Loucy (cell line): Measurements from ENCODE around the gene MYCL.

Experiments
- H2AFZ ChIP-seq: fragments of 200-600 bp; sonication (generic); 2 replicates; pipeline ENCODE4 v1.6.0; 2016; ENCODE audit warnings: antibody characterized with exemption, mild to moderate bottlenecking, low read length, moderate library complexity
- H3F3A ChIP-seq: fragments of 200-600 bp; 2 replicates; pipeline ENCODE4 v1.6.0; 2016; ENCODE audit warnings: antibody characterized with exemption, low read depth, mild to moderate bottlenecking
- H3K27me3 ChIP-seq: fragments of 200-600 bp; sonication (generic); 2 replicates; pipeline ENCODE4 v1.6.1; 2014; ENCODE audit warnings: low read length, mild to moderate bottlenecking; ENCODE audit not compliant: insufficient read depth, poor library complexity, severe bottlenecking
- H3K36me3 ChIP-seq: fragments of 200-600 bp; sonication (generic); 2 replicates; pipeline ENCODE4 v1.6.1; 2016; ENCODE audit warnings: low read length; ENCODE audit not compliant: insufficient read depth
- H3K4me1 ChIP-seq: fragments of 200-600 bp; sonication (generic); 2 replicates; pipeline ENCODE4 v1.5.1; 2014; ENCODE audit warnings: low read length, mild to moderate bottlenecking; ENCODE audit not compliant: insufficient read depth, poor library complexity, severe bottlenecking
- H3K4me2 ChIP-seq: fragments of 200-600 bp; sonication (generic); 2 replicates; pipeline ENCODE4 v1.6.0; 2014; ENCODE audit warnings: antibody characterized with exemption, low read length, low read depth, mild to moderate bottlenecking; ENCODE audit not compliant: poor library complexity, severe bottlenecking
- H3K4me3 ChIP-seq: fragments of 200-600 bp; sonication (generic); 2 replicates; pipeline ENCODE4 v1.5.1; 2014; ENCODE audit warnings: low read length, mild to moderate bottlenecking, mixed read lengths; ENCODE audit not compliant: poor library complexity, severe bottlenecking
- H3K79me2 ChIP-seq: fragments of 200-600 bp; sonication (generic); 2 replicates; pipeline ENCODE4 v1.6.1; 2014; ENCODE audit warnings: low read length; ENCODE audit not compliant: insufficient read depth
- H3K9ac ChIP-seq: fragments of 200-600 bp; sonication (generic); 2 replicates; pipeline ENCODE4 v1.6.0; 2014; ENCODE audit warnings: mild to moderate bottlenecking, low read depth, low read length, moderate library complexity; ENCODE audit not compliant: poor library complexity, severe bottlenecking
- H3K9me2 ChIP-seq: fragments of 200-600 bp; sonication (generic); replicated peaks from 2 replicates; pipeline ENCODE4 v1.6.1; 2016; ENCODE audit warnings: low read depth, low read length, mixed read lengths
- H3K9me3 ChIP-seq: fragments of 200-600 bp; sonication (generic); 2 replicates; pipeline ENCODE4 v1.6.1; 2014; ENCODE audit warnings: mild to moderate bottlenecking, antibody characterized with exemption, low read length, low read depth; ENCODE audit not compliant: insufficient read depth
- H4K20me1 ChIP-seq: fragments of 200-600 bp; sonication (generic); 2 replicates; pipeline ENCODE4 v1.6.0; 2014; ENCODE audit warnings: antibody characterized with exemption, low read length, mild to moderate bottlenecking; ENCODE audit not compliant: insufficient read depth, poor library complexity, severe bottlenecking
- CTCF ChIP-seq: fragments of 200-600 bp; sonication (generic); conservative IDR thresholded peaks from 2 replicates; pipeline ENCODE4 v1.5.1; 2014; ENCODE audit warnings: mild to moderate bottlenecking, antibody characterized with exemption, low read length
- EZH2phosphoT487 ChIP-seq: fragments of 200-600 bp; IDR thresholded peaks from 2 replicates; pipeline ENCODE4 v1.6.1; 2018; ENCODE audit warnings: antibody characterized with exemption, mild to moderate bottlenecking, moderate library complexity, borderline replicate concordance

Gene MYCL

GRCh38 chr1:39857126-39857878, 44.4 kb downstream of the MYCL start:
- Histone ChIP-seq H3K9me3 (no peaks in the 10 kb centered on the region), H3K27me3 (no peaks in the 10 kb centered on the region), H3F3A (no peaks in the 10 kb centered on the region), H3K79me2 (peaks cover 52% of the 10 kb centered on the region), H3K4me2 (no peak overlapping the region), H2AFZ (no peak overlapping the region), H3K9me2 (no peaks in the 10 kb centered on the region), H3K4me3 (no peak overlapping the region), H3K36me3 (peaks cover 50% of the 10 kb centered on the region), H3K4me1 (peaks cover 11% of the 10 kb centered on the region), H3K9ac (no peak overlapping the region), H4K20me1 (peaks cover 6% of the 10 kb centered on the region)
- TF ChIP-seq CTCF (no peak), EZH2phosphoT487 (no peak)

- H3K79me2 ChIP-seq, result peaks cover 36% of the 10 kb centered on the region
Observed at GRCh38 chr1:39854738-39855137, 47.0 kb downstream of the MYCL start.

GRCh38 chr1:39854314-39854713, 47.4 kb downstream of the MYCL start:
- Histone ChIP-seq H3K4me3 (no peak overlapping the region), H3F3A (no peaks in the 10 kb centered on the region), H3K79me2 (peaks cover 32% of the 10 kb centered on the region), H3K9me2 (no peaks in the 10 kb centered on the region), H3K27me3 (no peaks in the 10 kb centered on the region), H3K4me1 (no peaks in the 10 kb centered on the region), H4K20me1 (peaks cover 6% of the 10 kb centered on the region), H3K9me3 (no peaks in the 10 kb centered on the region), H3K4me2 (no peak overlapping the region), H3K9ac (no peak overlapping the region), H3K36me3 (peaks cover 56% of the 10 kb centered on the region), H2AFZ (no peak overlapping the region)
- TF ChIP-seq CTCF, result no peak
- no peak for TF ChIP-seq EZH2phosphoT487

More at GRCh38 chr1:39854738-39855137, 47.0 kb downstream of the MYCL start:
- H3K9me2 ChIP-seq, result no peaks in the 10 kb centered on the region
- peaks cover 6% of the 10 kb centered on the region for H4K20me1 ChIP-seq
- no peaks in the 10 kb centered on the region for H3F3A ChIP-seq
- no peak overlapping the region for H3K4me2 ChIP-seq
- H3K9me3 ChIP-seq, result no peaks in the 10 kb centered on the region
- no peak for TF ChIP-seq CTCF
- TF ChIP-seq EZH2phosphoT487, result no peak
- no peak overlapping the region for H2AFZ ChIP-seq
- H3K4me3 ChIP-seq, result no peak overlapping the region
- H3K36me3 ChIP-seq, result peaks cover 52% of the 10 kb centered on the region
- H3K27me3 ChIP-seq, result no peaks in the 10 kb centered on the region
- peaks cover 3% of the 10 kb centered on the region for H3K4me1 ChIP-seq
- H3K9ac ChIP-seq, result no peak overlapping the region
